Measurements from ENCODE around the gene RRP1. TPM values are rescaled to one million over a fixed set of nuclear protein-coding genes. Genes with fewer than 3 reads are reported as not detected.

Gene RRP1
- total RNA-seq, 3 donors from 2014 or later: 15.9 to 16.3 (median 16.3) TPM

- peak; percentile 6 for ATAC-seq
- Histone ChIP-seq H3K36me3 (ENCODE audit: low read depth) (peaks cover 8% of the 10 kb centered on the region), H3K9me3 (no peaks in the 10 kb centered on the region), H3K4me1 (ENCODE audit: low read depth) (no peaks in the 10 kb centered on the region), H3K4me3 (no peak overlapping the region)
- intact Hi-C loops (cut with DNase I, micrococcal nuclease): no loop called here
- DNase-seq: no peak
- TF ChIP-seq CTCF (IDR thresholded peaks at IDR 0.05): no peak
Measured at GRCh38 chr21:43750339-43751033, 38.9 kb upstream of the RRP1 start.

DNA sequence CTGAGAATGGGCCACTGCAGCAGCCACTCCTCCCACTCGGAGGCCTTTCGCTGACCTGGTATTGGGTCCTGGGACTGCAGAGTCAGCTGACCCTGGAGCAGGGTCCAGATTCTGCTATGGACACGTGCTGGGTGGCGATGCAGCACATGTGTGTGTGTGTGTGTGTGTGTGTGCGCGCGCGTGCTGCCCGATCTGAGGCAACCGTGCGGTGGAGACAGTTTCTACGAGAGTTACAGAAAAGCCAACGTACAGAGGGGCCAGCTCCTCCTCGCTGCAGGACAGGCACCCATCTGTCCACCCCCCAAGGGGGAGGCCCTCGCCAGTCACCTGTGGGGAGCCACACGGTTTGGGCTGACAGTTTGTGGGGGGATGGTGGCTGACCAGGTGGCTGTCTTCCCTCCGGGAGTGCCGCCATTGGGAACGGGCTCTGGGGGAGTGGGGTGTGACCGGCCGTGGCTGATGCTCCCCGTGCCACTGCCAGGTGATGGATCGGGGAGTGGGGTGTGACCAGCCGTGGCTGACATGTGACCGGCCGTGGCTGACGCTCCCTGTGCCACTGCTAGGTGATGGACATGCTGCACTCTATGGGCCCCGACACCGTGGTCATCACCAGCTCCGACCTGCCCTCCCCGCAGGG lies 37.3 kb upstream of the RRP1 start:
- TF ChIP-seq CTCF (IDR thresholded peaks at IDR 0.05): no peak
- no peak for DNase-seq
- ATAC-seq: no peak
- H3K4me3 ChIP-seq: no peak overlapping the region
- peaks cover 13% of the 10 kb centered on the region for H3K36me3 ChIP-seq (ENCODE audit: low read depth)
- H3K9me3 ChIP-seq: no peaks in the 10 kb centered on the region
- H3K4me1 ChIP-seq (ENCODE audit: low read depth): no peaks in the 10 kb centered on the region
- intact Hi-C loops (cut with DNase I, micrococcal nuclease): no loop called here

GRCh38 chr21:43752758-43753438 lies 36.5 kb upstream of the RRP1 start:
- Histone ChIP-seq H3K36me3 (ENCODE audit: low read depth) (peaks cover 13% of the 10 kb centered on the region), H3K9me3 (no peaks in the 10 kb centered on the region), H3K4me3 (no peak overlapping the region), H3K4me1 (ENCODE audit: low read depth) (no peaks in the 10 kb centered on the region)
- no peak for DNase-seq
- ATAC-seq: no peak
- intact Hi-C loops (cut with DNase I, micrococcal nuclease): no loop called here
- no peak for TF ChIP-seq CTCF (IDR thresholded peaks at IDR 0.05)

DNA sequence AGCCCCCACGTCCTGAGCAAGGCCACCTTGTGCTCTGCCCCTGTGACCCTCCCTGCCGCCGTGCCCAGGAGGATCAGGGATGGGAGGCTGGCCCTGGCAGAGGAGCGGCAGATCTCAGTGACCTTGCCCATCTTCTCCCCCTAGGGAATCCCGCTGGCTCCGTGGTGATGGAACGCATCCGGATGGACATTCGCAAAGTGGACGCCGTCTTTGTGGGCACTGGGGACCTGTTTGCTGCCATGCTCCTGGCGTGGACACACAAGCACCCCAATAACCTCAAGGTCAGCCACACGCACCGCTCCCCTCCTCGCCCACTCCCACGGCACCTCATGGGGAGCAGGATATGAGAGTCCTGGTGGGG lies 36.0 kb upstream of the RRP1 start:
- no peak for DNase-seq
- no peak for TF ChIP-seq CTCF (IDR thresholded peaks at IDR 0.05)
- Histone ChIP-seq H3K4me1 (ENCODE audit: low read depth) (no peaks in the 10 kb centered on the region), H3K36me3 (ENCODE audit: low read depth) (peaks cover 13% of the 10 kb centered on the region), H3K4me3 (no peak overlapping the region), H3K9me3 (no peaks in the 10 kb centered on the region)
- intact Hi-C loops (cut with DNase I, micrococcal nuclease): no loop called here
- ATAC-seq: no peak

DNA sequence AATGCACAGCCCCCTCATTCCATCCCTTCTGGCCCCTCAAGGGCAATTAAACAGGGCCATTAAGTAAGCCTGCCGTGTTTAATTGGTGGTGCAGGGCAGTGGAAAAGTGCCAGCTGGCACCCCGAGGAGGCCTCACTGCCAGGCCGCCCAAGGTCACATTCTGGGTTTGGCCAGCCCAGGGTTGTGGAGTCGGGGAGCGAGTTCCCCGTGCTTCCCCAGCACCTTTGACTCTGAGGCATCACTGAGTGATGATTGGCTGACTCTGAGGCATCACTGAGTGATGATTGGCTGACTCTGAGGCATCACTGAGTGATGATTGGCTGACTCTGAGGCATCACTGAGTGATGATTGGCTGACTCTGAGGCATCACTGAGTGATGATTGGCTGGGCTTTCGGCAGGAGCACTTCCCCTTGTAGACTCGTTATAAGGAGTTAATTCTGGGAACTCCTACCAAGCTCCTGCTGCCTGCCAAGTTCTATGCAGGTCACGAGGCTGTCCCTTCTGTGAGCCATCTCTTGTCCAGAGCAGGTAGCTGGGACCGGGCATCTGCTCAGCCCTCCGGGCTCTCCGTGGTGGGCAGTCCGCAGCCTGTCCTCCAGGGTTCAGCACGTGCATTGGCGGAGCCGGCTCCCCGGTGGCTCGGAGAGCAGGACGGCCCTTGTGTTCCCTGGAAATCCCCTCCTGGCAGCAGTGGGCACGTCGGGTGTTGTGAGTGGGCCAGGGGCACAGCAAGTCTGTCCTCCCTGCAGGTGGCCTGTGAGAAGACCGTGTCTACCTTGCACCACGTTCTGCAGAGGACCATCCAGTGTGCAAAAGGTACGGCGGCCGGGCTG lies 34.2 kb upstream of the RRP1 start:
- peaks cover 13% of the 10 kb centered on the region for H3K36me3 ChIP-seq (ENCODE audit: low read depth)
- no peak for DNase-seq
- no peaks in the 10 kb centered on the region for H3K9me3 ChIP-seq
- H3K4me1 ChIP-seq (ENCODE audit: low read depth): no peaks in the 10 kb centered on the region
- no peak for ATAC-seq
- no peak for TF ChIP-seq CTCF (IDR thresholded peaks at IDR 0.05)
- H3K4me3 ChIP-seq: no peak overlapping the region
- intact Hi-C loops (cut with DNase I, micrococcal nuclease): no loop called here

All from mucosa of descending colon (tissue), 3 donors.